IMR-90 (cell line): ENCODE measurements around the gene C4B.

Experiments
- CHD1 ChIP-seq: IDR thresholded peaks from 2 replicates; pipeline ENCODE4 v1.6.1; 2012; ENCODE audit warnings: low read depth, low read length, improper control_type of control experiment
- CTCF ChIP-seq: conservative IDR thresholded peaks from 2 replicates; pipeline ENCODE4 v1.5.1; 2012; ENCODE audit warnings: mild to moderate bottlenecking, low read depth, low read length, improper control_type of control experiment
- POLR2A ChIP-seq: IDR thresholded peaks from 2 replicates; pipeline ENCODE4 v1.6.1; 2012; ENCODE audit warnings: mild to moderate bottlenecking, low read depth, low read length
- RCOR1 ChIP-seq: IDR thresholded peaks from 2 replicates; pipeline ENCODE4 v1.6.1; 2012; ENCODE audit warnings: mild to moderate bottlenecking, low read length, improper control_type of control experiment; ENCODE audit not compliant: insufficient replicate concordance
- RFX5 ChIP-seq: IDR thresholded peaks from 2 replicates; pipeline ENCODE4 v1.8.0; 2012; ENCODE audit warnings: low read depth, mild to moderate bottlenecking, low read length, moderate library complexity
- USF2 ChIP-seq: fragments of 150-350 bp; IDR thresholded peaks from 2 replicates; pipeline ENCODE4 v1.6.1; 2017; ENCODE audit warnings: mild to moderate bottlenecking, antibody characterized with exemption, low read length, low read depth

- no peak for TF ChIP-seq RFX5
- no peak for TF ChIP-seq CTCF
- no peak for TF ChIP-seq RCOR1
- TF ChIP-seq USF2 = no peak
- no peak for TF ChIP-seq CHD1
- no peak for TF ChIP-seq POLR2A
Measured at GRCh38 chr6:32082478-32082877, 67.9 kb downstream of the C4B start.
